Left forelimb (tissue), 1 donor: ENCODE data around the gene CD7.
A peak's percentile ranks its signal among the peaks of the same experiment; 100 is the strongest.

Experiments
- DNase-seq: peaks from one replicate; pipeline ENCODE4 v3.0.0-alpha.2; 2018; ENCODE audit warnings: low spot score

Gene CD7

DNA sequence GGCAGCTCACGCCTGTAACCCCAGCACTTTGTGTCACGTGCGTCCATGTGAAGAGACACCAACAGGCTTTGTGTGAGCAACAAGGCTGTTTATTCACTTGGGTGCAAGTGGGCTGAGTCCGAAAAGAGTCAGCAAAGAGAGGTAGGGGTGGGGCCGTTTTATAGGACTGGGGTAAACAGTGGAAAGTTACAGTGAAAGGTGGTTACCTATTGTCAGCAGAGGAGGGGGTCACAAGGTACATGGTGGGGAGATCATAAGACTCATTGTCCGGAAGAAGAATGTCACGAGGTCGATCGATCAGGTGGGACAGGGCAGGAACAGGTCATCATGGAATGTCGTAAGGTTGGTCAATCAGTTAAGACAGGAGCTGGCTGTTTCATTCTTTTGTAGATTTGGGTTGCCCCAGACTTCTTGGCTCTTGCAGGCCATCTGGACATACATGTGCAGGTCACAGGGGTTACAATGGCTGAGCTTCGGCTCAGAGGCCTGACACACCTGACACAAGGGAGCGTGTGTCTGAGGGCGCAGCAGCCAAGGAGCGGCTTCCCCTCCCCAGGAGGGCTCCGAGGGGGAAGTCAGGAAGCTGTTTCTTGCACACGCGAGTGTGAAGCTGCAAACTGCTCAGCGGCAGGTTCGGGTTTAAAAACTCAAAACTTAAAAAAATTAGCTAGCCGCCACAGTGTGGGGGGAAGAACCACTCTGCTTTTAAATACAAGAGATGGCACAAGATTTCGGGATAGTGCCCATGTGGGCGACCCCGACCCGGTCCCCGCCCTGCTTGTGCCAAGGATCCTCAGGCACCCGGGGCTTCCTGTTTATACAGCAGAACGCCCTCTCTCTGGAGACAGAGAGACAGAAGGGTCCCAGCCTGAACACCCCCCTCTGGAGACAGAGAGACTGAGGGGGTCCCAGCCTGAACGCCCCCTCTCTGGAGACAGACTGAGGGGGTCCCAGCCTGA lies 29.2 kb upstream of the CD7 start:
- no peak for DNase-seq

DNA sequence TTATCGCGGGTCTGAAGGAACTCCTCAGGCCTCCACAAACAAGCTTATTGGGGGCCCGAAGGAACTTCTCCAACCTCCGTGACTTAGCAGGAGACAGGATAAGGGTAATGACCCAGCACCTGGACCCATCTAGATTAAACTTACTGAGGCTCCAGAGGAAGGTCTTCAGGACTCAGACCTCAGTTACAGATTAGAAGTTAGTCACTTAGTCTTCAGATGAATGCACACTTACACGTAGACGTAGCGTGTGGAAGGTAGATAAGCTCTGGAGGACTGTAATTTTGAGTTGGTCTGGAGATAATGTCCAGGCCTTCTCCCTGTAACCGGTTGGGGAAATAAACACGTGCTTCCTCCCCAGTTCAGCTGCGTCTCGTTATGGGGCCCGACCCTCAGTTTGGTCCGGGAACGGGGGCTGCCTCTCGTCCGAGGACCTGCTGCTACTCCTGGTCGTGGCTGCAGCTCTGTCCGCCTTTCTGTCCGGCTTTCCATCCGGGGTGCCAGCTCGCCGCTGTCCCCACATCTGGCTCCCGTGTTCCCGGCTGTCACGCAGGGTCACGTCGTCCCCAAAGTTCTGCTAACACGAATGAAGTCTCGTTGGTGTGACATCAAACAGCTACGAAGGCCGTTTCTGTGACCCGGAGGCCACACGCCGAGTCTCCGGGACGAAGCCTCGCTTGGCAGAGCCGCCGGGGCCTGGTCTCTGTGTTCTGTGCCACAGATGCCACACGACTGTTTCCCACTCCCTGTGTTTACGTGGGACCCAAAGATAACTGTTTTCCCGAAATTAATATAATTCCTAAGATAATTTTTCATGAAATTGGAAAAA lies 28.0 kb upstream of the CD7 start:
- no peak for DNase-seq

DNA sequence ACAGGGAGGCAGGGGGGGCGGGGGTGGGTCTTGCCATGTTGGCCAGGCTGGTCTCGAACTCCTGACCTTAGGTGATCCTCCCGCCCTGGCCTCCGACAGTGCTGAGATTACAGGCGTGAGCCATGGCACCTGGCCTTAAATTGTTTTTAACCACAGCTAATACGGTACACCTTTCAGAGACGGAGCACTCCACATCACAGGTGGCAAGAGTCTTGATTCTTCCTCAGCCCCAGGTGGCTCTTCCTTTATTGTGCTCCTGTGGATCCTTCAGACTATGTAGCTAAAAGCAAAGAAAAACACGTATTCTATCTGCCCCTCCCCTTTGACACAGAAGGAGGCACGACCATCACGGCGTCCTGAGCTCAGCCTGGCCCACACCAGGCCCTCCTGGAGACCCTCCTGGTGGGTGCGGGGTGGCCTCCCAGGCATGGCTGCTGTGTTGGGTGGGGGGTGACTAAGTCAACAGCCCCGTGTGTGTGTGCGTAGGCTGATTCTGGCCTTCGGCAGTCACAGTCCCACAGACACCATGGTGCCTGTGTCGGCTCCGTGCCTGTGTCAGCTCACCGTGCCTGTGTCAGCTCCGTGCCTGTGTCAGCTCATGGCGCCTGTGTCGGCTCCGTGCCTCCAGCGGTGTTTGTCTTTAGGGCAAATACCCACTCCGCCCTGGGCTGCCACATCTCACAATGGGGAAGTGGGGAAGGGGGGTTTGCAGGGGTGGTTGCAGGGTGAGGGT lies 26.9 kb upstream of the CD7 start:
- DNase-seq, result no peak

DNA sequence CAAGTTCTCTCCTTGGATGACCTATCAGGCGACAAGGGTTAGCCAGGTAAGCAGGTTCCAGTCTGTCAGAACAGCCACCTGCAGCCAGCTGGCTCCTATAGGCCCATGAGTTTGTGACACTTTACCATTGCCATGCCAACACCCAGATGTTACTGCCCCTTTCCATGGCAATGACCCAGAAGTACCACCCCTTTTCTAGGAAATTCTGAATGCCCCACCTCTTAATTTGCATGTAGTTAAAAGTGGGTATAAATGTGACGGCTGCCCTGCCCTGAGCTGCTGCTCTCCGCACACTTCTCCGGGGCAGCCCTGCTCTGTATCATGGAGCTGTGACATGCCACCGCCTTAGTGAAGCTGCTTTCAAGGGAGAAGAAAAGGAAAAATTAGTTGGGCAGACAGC lies 26.2 kb upstream of the CD7 start:
- no peak for DNase-seq

DNA sequence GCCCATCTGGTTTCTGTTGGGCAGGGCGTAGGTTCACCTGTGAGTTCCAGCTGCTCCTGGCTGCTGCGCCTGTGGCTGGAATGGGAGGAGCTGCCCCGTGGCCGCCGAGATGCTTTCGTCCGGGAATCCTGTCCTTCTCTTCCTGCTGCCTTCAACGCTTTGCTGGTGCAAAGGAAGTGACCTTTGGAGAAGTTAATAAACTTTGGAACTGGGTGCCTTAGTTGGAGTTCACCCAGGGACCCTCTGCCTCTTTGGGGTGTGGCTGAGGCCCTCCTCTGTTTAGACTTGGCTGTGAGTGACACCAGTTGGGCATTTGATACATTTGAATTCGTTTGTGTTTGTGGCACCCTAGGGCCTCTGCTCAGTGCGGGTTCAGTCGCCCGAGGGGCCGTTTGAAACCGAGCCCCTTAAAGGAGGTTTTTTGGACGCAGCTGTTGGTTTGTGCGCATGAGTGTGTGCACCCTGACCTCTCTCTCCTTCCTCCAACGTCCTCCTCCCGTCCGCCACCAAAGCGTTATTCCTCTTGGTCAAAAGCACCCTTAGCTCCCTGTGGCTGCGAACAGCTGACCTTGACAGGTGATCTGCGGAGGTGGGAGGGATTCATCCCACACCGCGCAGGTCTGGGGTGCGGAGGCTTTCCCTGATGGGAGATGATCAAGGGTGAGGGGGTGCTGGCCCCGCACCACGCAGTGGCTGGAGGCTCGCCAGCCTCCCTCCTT lies 25.1 kb upstream of the CD7 start:
- no peak for DNase-seq

DNA sequence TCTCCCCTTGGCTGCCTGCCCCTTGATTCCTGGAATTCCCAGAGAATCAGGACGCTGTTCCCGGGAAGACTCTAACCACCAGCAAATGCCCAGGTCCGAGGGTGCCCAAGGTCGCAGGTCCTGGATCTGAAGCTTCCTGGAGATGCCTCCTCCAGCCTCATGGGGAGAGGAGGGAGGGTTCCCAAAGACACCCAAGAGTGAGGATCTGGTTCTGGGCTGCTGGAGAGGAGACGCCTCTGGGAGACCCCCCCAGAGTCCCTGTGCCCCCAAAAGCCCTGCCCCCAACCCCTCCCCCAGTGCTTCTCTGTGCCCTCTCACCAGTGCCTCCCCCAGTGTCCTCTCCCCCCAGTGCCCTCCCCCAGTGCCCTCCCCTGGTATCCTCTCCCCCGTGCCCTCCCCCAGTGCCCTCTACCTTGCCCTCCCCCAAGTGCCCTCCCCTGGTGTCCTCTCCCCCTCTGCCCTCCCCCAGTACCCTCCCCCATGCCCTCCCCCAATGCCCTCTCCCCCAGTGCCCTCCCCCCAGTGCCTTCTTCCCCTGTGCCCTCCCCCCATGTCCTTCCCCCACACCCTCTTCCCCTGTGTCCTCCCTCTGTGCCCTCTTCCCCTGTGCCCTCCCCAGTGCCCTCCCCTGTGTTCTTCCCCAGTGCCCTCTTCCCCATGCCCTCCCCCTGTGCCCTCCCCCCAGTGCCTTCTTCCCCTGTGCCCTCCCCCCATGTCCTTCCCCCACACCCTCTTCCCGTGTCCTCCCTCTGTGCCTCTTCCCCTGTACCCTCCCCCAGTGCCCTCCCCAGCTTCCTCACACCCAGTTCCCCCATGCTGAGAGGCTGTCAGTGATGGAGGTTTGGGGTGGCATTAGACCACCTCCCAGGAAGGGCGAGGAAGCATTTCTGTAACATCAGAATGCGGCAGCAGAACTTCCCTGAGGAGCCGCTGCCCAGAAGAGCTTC lies 22.5 kb upstream of the CD7 start:
- no peak for DNase-seq

DNA sequence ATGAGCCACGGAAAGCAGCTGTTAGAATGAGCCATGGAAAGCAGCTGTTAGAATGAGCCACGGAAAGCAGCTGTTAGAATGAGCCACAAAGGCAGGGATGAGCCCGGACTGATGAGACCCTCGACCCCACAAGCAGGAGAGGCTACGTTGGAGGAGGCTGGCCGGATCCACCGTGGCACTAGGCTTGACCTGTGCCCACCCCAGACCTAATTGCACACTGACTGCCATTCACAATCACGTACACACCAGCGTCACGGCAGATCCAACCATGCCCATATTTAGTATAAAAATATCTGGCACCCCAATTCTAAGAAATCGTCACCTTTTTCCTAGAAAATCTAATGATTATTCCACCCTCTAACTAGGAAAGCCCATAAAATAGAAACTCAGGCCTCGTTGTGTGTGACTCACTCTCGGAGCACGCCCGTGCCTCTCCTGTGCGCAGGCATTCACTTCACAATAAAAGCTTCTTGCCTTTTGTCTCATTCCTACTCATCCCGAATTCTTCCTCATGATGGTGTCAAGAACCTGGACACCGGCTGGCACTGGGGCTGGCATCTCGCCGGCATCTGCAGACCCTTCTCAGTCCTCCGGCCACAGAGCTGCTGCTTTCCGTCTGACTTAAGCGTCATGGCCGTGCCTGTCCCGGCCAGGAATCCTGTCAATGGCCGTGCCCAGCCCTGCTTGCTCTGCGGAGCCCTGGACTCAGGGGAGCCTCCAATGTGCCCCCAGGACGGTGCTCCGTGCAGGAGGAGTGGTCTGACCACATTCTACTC lies 21.6 kb upstream of the CD7 start:
- no peak for DNase-seq

DNA sequence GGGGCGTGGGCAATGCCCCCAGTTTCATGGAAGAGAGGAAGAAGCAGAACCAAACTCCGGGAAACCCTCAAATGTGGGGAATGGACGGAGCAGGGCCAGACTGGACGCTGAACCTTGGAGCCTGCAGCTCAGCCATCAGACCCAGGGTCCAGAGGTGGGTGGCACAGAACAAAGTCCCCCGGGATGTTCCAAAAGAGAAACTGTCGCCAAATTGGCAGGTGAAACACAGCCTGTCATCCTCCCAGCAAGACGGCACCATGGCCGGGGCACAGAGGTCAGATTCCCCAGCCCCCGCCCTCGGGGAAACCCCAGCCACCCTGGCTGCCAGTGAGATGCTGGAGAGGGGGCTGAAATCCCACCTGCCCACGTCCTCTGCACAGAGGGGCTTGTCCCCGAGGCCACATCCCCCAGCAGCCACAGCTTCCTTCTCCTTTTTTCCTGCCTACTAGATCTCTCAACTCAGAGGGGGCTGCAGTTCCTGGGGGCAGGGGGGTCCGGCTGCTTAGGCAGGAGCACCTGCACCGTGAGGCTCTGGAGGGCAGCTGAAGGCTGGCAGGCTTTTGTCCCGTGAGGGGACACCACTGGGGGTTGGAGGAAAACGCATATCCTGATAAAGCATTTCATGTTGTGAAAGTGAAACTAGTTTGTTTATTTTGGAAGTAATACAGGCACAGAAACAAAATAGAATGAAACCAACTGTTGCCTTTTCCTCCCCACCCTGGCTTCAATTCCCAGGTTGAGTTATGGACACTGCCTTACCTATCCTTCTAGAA lies 17.4 kb upstream of the CD7 start:
- no peak for DNase-seq

DNA sequence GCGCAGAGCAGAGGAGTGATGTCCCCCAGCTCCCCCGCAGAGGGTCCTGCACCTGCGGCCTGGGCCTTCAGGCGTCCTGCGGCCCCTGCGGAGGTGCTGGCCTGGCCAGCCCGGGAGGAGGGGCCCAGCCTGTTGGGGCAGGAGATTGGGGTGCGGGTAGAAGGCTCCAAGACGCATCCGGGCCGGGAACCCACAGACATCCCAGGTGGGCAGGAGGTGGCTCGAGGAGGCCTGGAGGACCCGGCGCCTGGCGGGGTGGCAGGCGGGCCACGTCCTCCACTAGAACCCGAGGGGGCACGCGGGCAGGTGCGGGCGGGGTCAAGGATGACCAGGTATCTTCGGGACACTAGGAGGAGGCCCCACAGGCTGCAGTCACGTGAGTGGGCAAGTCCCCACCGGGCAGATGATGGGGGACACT lies 16.8 kb upstream of the CD7 start:
- DNase-seq, result no peak

DNA sequence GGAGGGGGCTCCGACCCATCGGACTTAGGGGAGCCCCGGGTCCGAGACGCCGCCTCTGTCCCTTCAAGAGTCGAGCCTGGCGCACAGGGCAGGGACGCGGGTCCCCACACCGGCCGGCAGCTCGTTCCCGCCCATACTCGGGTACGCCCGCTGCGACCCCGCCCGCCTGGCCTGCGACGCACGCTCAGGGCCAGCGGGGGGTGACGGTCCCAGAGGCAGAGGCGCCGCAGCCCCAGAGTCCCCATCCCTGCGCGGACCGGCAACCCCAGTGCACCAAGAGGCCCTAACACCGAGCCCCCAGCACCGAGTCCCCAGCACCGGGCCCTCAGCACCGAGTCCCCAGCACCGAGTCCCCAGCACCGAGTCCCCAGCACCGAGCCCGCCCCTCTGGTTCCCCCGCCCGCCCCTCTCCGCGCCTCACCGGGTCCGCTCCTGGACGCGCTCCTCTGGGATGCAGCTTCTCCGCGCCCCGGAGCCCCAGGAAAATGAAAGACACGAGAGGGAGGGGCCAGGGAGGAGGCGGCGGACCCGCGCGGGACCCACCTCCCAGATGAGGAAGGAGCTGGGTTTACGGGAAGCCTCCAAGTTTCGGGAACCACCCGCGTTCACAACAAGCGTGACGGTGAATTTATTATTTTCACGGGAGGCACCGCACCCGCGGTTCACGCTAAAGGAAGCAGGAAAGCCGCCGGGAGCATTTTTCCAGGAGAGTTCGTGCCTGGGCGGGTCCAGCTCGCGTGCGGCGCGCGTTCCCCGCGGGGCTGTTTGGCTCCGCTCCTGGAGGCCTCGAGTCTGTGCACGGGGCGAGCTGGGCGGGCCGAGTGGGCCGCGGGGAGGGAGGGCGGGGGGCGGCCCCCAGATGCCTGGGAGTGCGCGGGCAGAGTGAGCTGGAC lies 16.1 kb upstream of the CD7 start, which contains the start of gene SECTM1:
Gene SECTM1, minus strand, starts transcription at position 488 of the 893 bp plus-strand sequence. CDS start 6,526 bp downstream, outside the sequence.
- peak; percentile 88 for DNase-seq

DNA sequence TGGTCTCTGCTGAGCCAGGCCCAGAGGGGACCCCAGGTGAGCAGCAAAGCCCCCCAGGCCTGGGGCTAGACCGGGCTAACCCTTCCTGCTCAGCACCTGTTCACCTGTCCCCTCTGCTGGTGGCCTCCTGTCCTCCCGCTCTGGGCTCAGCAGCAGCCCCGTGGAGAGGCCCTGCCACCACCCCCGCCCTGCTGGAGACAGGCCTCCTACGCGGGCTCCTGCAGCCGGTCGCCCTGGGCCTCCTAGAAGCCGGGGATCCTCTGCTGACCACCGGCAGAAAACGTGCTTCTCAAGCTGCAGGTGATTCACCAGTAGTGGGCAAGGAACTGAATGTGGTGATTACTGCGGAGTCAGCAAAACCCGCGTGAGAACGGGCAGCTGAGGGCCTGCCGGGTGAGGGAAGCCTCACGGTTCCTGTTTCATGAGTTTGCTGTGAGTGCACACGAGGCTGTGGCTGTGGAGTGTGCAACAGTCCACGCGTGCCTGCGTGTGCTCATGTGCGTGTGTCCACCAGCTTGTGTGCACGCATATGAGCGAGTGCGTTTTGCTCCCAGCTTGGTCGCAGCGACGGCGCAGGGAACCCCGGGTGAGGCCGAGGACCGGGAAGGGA lies 15.4 kb upstream of the CD7 start:
- DNase-seq, result no peak

DNA sequence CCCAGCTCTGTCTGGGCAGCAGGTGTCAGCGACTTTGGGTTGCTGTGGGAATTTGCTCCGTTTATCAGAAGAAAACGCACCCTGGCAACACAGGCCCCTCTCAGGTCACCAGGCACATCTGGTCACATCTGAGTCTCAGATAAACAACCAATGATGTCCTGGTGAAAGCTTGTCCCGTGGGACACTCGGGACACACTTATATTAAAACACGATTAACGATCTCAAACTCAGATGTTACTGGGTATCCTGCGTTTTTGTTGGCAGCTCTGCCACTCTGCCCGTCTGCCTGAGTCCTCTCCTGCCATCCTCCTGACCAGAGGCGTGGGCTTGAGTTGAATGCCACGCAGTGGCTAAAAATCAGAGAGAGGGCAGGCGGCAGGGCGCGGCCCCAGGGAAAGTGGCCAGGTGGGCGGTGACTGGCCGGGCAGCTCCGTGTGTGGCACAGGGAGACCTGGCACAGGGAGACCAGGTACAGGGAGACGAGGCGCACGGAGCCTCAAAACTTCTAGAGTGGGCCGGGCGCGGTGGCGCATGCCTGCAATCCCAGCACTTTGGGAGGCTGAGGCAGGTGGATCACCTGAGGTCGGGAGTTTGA lies 14.0 kb upstream of the CD7 start:
- DNase-seq, result no peak

DNA sequence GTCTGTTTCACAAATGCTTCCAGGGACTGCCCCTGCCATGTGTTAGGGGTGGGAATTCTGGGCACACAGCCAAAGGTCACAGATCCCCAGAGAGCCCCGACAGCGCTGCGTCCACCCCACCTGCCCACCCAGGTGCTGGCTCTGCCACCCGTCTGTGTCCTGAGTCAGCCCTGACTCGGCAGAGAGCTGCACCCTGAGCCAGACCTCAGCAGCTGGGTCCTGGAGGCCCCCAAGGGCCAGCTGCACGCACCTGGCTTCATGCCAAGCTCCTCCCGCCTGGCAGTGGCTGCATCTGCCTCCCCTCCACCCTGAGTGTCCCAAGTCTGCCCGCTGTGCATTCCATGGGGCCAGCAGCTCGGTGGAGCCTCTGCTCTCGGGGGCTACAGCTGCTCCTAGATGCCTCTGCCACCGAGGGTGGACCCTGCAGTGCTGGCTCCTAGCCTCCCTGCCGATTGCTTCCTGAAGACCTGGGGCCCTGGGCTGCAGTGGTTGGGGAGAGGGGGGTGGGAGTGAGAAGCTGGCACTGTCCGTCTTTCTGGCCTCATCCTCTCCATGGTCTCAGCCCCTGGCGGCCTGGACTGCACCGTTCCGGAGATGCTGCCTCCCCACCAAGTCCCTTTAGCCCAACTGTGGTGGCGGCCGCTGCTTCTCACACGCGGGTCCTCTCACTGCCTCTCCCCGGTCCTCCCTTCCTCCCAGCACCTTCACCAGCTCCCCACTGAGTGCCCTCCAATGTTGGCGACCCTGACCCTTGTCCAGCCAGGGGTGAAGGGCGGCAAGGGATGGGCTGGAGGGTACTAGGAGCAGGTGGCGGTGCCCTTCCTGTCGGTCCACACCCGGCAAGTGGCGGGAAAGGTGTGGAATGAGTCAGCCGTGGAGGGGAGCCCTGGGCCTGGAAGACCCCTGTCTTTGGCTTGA lies 13.2 kb upstream of the CD7 start:
- DNase-seq, result peak; percentile 82

DNA sequence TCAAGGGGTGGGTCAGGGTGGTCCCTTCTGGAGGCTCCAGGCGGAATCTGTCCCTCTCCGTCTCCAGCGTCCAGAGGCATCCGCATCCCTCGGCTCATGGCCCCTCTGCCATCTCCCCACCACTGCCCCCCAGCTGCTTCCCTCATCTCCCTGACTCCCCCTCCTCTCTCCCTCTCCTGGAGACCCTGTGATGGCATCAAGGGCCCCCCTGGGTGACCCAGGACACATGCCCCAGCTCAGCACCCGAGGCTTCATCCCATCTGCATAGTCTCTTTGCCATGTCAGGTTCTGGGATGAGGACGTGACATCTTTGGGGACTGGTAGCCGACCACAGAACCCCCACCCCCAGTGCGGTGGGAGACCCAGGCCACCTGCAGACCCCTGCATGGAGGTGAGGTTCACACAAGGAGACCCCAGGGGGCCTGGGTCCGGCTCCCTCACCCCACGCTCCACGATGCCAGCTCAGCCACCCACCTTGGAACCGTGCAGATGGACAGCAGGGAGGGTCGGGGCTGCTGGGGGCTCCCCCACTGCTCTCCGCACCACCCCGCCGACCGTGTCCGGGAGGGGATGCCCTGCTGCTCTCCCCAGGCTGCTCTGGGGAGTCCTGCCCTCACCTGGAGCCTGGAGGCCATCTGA lies 12.4 kb upstream of the CD7 start:
- DNase-seq, result no peak

DNA sequence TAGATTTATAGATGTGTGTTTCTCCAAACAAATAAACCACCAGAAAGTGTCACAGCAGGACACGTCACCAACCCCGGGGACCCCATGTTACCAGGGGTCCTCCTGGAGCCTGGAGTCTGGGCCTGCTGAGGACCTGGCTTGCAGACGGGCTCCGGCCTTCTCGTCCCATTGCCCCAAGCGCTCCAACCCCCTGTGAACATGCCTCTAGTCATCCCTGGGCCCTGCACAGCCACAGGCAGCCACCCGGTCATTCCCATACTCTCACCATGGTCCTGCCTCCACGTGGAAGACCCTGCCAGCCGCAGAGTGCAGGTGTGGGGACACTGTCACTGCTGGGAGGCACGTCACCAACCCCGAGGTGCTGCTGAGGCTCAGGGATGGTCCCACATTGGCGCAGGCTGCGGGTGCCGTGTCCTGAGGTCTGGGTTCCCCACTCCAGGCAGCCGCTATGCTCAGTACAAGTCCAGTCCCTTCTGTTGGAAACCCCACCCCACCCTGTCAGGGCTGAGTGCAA lies 11.6 kb upstream of the CD7 start:
- DNase-seq, result no peak
